ENCODE results near the gene PDSS1.

Gene PDSS1

DNA sequence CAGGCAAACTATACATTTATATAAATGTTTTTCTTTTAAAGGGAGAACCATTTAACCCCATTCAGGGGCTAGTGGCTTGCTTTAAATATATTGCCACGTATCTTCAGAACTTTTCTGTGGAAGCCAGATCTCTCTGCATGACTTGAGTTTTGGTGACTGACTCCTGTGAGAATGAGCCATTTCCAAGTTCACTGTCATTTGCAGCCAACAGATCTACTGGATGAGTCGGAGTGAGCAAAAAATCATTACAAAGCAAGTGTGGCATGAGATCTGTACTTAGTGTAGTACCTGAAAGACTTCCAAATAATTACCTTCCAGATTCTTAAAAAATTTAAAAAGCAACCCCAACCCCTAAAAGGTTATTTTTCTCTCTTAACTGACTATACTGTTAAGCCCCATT lies 45.6 kb downstream of the PDSS1 start:
- Mint-ChIP-seq H3K9me3 (no peaks in the 10 kb centered on the region), H3K4me3 (no peak overlapping the region)

DNA sequence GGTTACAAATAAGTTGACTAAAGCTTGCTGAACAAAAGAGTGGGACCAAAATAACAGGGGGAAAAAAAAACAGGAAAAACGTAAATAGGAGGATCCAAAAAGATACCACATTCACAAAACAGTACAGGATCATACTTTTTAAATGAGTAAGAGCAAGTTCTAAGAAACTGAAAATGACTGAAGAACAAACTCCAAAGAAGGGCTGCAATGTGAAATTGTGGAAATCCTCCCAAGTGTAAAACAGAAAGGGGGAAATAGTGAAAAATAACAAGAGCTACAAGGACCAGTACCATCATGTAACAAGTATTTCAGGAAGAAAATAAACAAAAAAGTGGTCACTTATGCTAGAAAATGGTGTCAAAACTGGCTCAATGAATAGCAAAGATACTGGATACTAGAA lies 46.3 kb downstream of the PDSS1 start:
- Mint-ChIP-seq H3K9me3 (no peaks in the 10 kb centered on the region), H3K4me1 (ENCODE audit: low read depth) (peaks cover 23% of the 10 kb centered on the region), H3K4me3 (no peak overlapping the region), H3K27ac (peak overlapping the region; percentile 37), H3K27me3 (no peaks in the 10 kb centered on the region), H3K36me3 (ENCODE audit: low read depth) (peaks cover 77% of the 10 kb centered on the region)

More for the DNA sequence above, 45.6 kb downstream of the PDSS1 start:
- H3K27ac Mint-ChIP-seq = peak overlapping the region; percentile 24
- no peaks in the 10 kb centered on the region for H3K27me3 Mint-ChIP-seq
- peaks cover 77% of the 10 kb centered on the region for H3K36me3 Mint-ChIP-seq (ENCODE audit: low read depth)
- H3K4me1 Mint-ChIP-seq (ENCODE audit: low read depth) = peaks cover 25% of the 10 kb centered on the region

DNA sequence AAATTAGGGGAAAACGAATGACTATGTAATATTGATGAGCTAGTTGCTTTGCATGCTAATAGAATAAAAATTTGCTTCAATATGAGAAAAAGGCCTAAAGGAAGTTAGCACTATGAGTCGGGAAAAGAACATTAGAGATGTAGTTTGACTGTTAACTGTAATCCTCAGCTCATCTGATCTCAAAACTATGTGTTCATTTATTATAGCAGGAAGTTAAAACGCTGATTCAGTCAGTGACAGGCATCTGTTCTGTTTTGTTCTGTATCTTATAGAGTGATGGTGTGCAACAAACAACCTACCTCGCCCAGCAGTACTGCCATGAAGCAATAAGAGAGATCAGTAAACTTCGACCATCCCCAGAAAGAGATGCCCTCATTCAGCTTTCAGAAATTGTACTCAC lies 48.6 kb downstream of the PDSS1 start:
- Mint-ChIP-seq H3K4me1 (ENCODE audit: low read depth) (peaks cover 5% of the 10 kb centered on the region), H3K27me3 (no peaks in the 10 kb centered on the region), H3K27ac (no peak overlapping the region), H3K4me3 (no peak overlapping the region), H3K36me3 (ENCODE audit: low read depth) (peaks cover 67% of the 10 kb centered on the region), H3K9me3 (no peaks in the 10 kb centered on the region)

DNA sequence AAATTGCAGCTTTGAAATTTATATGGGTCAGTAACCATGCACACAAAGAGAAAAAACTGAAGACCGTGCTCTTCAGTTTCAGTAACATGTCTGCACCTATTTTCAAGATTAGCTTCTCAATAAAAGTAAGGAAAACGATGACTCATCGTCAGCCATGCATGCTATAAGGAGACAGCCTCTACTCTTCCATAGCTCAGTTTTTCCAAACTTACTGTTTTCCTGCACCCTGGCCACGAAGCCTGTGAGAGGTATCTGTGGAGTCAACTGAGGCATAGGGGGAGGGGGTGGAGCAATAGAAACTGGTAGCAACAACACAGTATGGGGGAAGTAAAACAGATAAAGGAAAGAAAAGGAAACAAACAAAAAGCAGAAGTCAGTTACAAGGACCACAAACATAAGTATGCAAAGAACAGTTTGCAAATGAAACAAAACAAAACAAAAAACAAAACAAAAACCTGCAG lies 58.0 kb downstream of the PDSS1 start:
- Mint-ChIP-seq H3K36me3 (ENCODE audit: low read depth) (peaks cover 43% of the 10 kb centered on the region), H3K27ac (peak overlapping the region; percentile 81), H3K9me3 (no peaks in the 10 kb centered on the region), H3K4me1 (ENCODE audit: low read depth) (peaks cover 7% of the 10 kb centered on the region), H3K27me3 (no peaks in the 10 kb centered on the region), H3K4me3 (no peak overlapping the region)

DNA sequence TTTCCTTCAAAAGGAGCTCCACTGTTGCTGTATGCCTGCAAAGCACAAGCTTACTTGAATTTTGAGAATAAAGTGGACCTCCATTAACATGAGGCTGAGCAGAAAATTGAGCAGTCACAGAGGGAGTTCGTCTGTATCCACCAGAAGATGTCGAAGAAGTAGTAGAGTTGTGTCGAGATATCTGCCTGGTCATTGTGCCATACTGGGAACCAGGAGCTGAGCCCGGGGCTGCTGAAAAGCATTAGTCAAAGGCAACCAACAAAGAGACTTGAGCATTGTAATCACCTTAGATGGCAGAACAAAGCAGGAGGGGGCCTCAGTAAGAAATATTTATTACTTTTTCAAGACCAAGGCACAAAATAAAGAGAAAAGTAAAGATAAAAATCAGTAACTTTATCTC lies 61.5 kb downstream of the PDSS1 start:
- no peak overlapping the region for H3K4me3 Mint-ChIP-seq
- H3K9me3 Mint-ChIP-seq = no peaks in the 10 kb centered on the region
- peaks cover 35% of the 10 kb centered on the region for H3K36me3 Mint-ChIP-seq (ENCODE audit: low read depth)
- H3K27me3 Mint-ChIP-seq = no peaks in the 10 kb centered on the region
- peaks cover 7% of the 10 kb centered on the region for H3K4me1 Mint-ChIP-seq (ENCODE audit: low read depth)
- H3K27ac Mint-ChIP-seq = no peak overlapping the region

DNA sequence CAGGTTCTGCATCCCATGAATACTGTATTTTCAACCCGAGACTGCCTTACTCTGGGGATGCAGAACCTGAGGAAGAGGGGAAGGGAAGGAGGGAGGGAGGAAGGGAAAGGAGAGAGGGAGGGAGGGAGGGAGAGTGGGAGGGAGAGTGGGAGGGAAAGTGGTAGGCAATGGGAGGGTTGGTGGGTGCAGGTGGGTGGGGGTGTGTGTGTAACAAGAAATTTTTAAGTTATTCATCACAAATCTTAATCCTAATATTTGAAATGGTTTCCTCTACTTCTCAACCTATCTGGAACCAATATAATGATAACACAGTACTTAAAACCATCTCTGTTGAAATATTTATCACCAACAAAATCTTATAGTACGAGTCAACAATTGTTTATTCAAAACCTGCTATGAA lies 68.0 kb downstream of the PDSS1 start:
- H3K4me3 Mint-ChIP-seq = no peak overlapping the region
- peaks cover 37% of the 10 kb centered on the region for H3K36me3 Mint-ChIP-seq (ENCODE audit: low read depth)
- H3K27me3 Mint-ChIP-seq = no peaks in the 10 kb centered on the region
- no peak overlapping the region for H3K27ac Mint-ChIP-seq
- no peaks in the 10 kb centered on the region for H3K9me3 Mint-ChIP-seq
- no peaks in the 10 kb centered on the region for H3K4me1 Mint-ChIP-seq (ENCODE audit: low read depth)

DNA sequence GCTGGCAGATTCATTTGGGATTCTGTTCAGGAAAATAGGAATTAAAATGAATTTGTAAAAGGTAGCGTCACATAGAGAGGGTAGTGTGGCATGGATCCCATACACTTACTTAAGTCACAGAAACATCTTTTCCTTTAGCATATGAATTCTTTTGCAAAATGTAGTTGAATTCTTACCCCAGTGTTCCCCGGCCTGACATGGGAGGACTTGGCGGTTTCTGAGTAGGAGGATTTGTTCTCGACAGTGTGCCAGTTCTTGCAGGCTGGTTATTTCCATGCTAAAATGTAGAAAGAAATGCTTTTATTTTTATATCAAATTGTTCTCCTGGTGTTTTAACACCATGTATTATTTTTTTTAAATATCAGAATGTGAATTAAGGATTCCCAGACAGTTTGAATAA lies 72.6 kb downstream of the PDSS1 start:
- H3K27me3 Mint-ChIP-seq = no peaks in the 10 kb centered on the region
- peaks cover 28% of the 10 kb centered on the region for H3K36me3 Mint-ChIP-seq (ENCODE audit: low read depth)
- no peaks in the 10 kb centered on the region for H3K9me3 Mint-ChIP-seq
- H3K4me3 Mint-ChIP-seq = no peak overlapping the region
- H3K4me1 Mint-ChIP-seq (ENCODE audit: low read depth) = peaks cover 24% of the 10 kb centered on the region
- no peak overlapping the region for H3K27ac Mint-ChIP-seq

DNA sequence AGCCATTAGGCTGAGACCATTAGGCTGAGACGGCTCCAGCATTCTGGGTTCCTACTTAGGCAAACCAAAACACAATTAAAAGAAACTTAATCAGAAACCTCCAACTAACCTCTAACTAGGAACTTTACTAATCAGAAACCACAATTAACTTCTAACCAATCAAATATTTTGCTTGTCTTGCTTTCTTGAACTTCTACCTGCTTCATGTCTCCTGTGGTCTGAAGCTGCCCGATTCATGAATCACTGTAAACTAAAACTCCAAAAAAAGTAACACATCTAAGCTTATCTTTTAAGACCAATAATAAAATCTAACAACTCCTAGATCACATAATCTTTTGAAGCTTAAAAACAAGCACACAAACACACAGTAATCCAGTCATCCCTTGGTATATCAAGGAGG lies 76.1 kb downstream of the PDSS1 start:
- peaks cover 22% of the 10 kb centered on the region for H3K36me3 Mint-ChIP-seq (ENCODE audit: low read depth)
- H3K27me3 Mint-ChIP-seq = no peaks in the 10 kb centered on the region
- H3K27ac Mint-ChIP-seq = no peak overlapping the region
- no peaks in the 10 kb centered on the region for H3K9me3 Mint-ChIP-seq
- peaks cover 46% of the 10 kb centered on the region for H3K4me1 Mint-ChIP-seq (ENCODE audit: low read depth)
- no peak overlapping the region for H3K4me3 Mint-ChIP-seq

DNA sequence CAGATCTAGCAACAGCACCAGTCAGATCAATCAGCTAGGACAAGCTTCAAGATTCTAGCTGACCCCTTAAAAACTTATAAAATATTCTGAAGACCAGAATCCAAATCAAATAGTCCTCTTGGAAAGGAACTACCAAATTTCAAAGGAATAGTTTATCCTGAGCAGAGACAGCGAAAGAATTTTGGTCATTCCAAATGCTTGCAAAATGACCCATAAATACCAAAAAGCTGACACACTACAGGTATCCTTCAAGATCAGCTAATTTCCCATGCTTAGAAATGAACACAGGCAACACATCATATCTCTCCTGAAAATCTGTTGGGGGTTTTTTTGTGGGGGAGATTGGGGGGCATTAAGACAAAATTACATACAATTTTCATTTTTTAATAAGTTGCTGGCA lies 78.8 kb downstream of the PDSS1 start:
- Mint-ChIP-seq H3K9me3 (no peaks in the 10 kb centered on the region), H3K4me3 (no peak overlapping the region), H3K36me3 (ENCODE audit: low read depth) (peaks cover 8% of the 10 kb centered on the region), H3K27me3 (no peaks in the 10 kb centered on the region), H3K4me1 (ENCODE audit: low read depth) (peaks cover 69% of the 10 kb centered on the region), H3K27ac (no peak overlapping the region)

DNA sequence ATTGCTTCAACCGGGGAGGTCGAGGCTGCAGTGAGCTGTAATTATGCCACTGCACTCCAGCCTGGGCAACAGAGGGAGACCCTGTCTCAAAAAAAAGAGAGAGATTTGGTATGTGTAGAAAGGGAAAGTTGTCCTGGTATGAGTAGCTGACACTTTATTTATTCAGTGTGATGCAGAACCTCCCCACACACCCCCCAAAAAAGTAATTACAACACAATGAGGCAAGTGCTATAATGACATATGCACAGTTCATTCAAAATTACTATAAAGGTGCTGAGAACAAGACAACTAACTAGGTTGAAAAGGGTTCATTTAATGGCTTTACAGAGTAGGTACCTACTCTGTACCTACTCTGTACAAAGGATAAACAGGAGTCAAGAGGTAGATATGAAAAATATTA lies 80.2 kb downstream of the PDSS1 start:
- H3K27ac Mint-ChIP-seq = no peak overlapping the region
- peaks cover 8% of the 10 kb centered on the region for H3K36me3 Mint-ChIP-seq (ENCODE audit: low read depth)
- H3K4me1 Mint-ChIP-seq (ENCODE audit: low read depth) = peaks cover 77% of the 10 kb centered on the region
- H3K4me3 Mint-ChIP-seq = no peak overlapping the region
- no peaks in the 10 kb centered on the region for H3K9me3 Mint-ChIP-seq
- H3K27me3 Mint-ChIP-seq = no peaks in the 10 kb centered on the region

DNA sequence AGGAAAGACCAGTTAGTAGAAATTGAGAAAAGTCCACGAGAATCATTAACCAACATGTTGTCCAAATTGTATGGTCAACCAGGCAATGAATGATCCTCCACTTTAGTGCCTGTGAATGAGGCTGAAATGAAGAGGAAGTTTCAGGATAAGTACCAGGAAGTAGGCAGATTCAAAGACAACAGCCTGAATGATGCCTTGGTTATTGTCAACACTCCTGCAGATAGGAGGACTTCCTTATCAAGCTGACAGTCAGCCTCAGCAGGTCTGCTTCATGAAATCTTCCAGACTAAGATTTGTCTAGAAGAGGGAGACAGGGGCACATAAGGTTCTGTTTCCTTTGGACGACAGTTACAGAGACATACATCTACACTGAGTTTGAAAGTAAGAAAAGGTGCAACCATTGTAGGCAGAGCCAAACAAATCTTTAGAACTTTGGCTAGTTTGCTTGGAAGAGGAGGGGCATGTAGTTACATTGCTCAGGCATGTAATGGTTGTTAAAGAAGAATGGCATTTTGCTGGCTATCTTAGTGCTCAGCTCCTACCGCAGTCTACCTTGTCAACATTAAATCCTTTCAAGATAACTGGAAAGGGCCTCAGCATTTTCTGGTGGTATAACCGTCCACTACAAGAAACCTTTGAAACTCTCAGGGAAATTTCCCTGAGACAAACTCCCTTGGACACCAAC lies 81.8 kb downstream of the PDSS1 start:
- peaks cover 79% of the 10 kb centered on the region for H3K4me1 Mint-ChIP-seq (ENCODE audit: low read depth)
- H3K9me3 Mint-ChIP-seq = no peaks in the 10 kb centered on the region
- no peak overlapping the region for H3K27ac Mint-ChIP-seq
- H3K4me3 Mint-ChIP-seq = no peak overlapping the region
- no peaks in the 10 kb centered on the region for H3K27me3 Mint-ChIP-seq
- peaks cover 17% of the 10 kb centered on the region for H3K36me3 Mint-ChIP-seq (ENCODE audit: low read depth)

DNA sequence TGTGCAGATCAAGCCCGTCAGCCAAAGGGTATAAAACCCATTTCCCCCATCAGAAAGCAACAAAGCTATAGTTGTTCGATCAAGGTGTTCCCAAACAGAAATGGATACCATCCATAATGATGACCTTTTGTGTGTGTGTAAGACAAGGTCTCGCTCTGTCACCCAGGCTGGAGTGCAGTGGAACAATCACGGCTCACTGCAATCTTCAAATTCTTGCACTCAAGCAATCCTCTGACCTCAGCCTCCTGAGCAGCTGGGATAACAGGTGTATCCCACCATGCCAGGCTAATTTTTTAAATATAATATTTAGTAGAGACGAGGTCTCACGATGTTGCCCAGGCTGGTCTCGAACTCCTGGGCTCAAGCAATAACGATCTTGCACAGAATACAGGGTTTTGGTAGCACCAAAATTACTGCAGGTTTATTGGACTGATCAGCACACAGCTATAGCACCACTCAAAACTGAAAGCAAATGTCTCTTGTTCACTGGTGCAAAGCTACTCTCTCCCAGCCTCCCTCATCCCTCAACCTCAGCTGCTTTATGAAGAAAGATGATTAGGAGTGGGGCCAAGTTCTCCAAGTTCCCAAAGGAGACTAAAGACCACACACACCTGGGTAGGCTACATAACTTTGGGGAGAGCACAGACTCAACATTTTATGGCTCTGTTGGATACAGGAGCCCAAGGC lies 82.7 kb downstream of the PDSS1 start:
- H3K4me3 Mint-ChIP-seq = no peak overlapping the region
- peak overlapping the region; percentile 59 for H3K27ac Mint-ChIP-seq
- no peaks in the 10 kb centered on the region for H3K27me3 Mint-ChIP-seq
- peaks cover 17% of the 10 kb centered on the region for H3K36me3 Mint-ChIP-seq (ENCODE audit: low read depth)
- H3K9me3 Mint-ChIP-seq = no peaks in the 10 kb centered on the region
- H3K4me1 Mint-ChIP-seq (ENCODE audit: low read depth) = peaks cover 78% of the 10 kb centered on the region

DNA sequence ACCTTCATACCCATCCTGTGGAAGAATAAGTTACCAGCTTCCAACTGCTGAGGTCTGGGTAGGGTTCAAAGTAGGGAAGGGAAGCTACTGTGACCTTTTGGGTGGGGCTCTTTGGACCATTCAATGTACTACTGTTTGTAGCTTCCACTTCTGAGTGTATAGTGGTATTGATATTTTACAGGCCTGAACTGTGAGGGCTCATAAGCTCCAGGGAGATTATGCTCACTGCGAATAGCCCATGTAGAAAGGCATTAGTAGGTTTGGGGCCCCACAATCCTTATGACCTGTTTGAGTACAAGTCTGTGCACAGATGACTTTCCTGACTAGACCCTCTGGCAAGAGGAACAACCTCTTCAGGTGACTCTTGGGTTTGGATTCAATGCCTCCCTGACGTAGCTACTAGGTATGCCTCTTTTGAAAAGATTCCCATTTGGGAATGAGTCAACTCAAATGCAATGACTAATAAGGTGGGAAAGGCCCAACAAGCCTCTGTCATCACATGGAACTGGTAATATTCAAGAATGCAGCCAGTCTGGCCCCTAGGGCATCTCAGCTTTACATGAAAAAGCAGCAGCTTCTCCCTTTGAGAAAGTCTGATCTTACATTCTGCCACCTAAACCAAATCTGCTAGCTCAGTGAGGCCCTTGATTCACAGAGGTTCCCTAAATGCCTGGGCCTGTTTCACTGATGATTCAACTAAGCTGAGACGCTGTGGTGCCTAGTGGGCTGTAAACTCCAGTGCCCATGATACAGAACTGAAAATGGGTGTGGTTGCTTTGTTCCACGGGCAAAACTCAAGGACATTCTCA lies 83.5 kb downstream of the PDSS1 start:
- Mint-ChIP-seq H3K4me3 (peak overlapping the region; percentile 43), H3K4me1 (ENCODE audit: low read depth) (peaks cover 80% of the 10 kb centered on the region), H3K27me3 (no peaks in the 10 kb centered on the region), H3K36me3 (ENCODE audit: low read depth) (peaks cover 18% of the 10 kb centered on the region), H3K9me3 (no peaks in the 10 kb centered on the region), H3K27ac (peak overlapping the region; percentile 89)

DNA sequence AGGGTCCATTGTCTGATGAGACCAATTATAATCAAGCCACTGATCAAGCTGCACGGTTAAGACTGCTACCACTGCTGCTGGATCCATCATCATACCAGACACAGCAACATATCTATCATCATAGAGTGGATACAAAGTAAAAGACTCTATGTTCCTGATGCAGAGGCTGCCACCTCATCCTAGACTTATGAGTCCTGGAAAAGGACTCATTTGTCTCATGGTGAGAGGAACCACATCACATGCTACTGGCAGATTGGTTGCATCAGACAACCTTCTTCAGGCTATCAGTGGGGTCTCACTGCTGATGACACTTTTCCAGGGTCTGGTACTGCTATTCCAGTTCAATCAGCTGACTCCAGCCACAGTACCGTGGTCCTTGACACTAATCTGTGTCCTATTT lies 84.3 kb downstream of the PDSS1 start:
- peaks cover 15% of the 10 kb centered on the region for H3K36me3 Mint-ChIP-seq (ENCODE audit: low read depth)
- no peaks in the 10 kb centered on the region for H3K9me3 Mint-ChIP-seq
- peak overlapping the region; percentile 89 for H3K27ac Mint-ChIP-seq
- peaks cover 82% of the 10 kb centered on the region for H3K4me1 Mint-ChIP-seq (ENCODE audit: low read depth)
- H3K4me3 Mint-ChIP-seq = peak overlapping the region; percentile 43
- no peaks in the 10 kb centered on the region for H3K27me3 Mint-ChIP-seq

DNA sequence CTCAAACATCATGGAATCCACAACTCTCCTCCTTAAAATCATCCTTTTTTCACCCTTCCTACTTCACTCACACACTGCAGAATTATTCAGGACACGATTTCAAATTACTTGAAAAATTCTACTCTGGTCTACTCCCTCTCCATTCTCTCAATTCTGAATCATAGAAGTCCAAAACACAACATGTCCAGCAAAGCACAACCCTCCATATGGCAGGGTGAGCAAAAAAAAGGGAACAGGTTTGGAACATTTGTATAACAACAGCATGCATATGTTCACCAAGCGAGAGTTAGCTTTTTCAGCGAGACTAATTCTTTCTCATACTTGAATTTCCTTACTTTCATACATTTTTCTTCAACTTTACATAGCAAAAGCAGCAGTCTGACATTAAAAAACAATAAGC lies 89.9 kb downstream of the PDSS1 start:
- Mint-ChIP-seq H3K4me3 (no peak overlapping the region), H3K36me3 (ENCODE audit: low read depth) (peaks cover 30% of the 10 kb centered on the region), H3K27me3 (no peaks in the 10 kb centered on the region), H3K27ac (no peak overlapping the region), H3K4me1 (ENCODE audit: low read depth) (peaks cover 56% of the 10 kb centered on the region), H3K9me3 (no peaks in the 10 kb centered on the region)
